SK-N-SH treated with all-trans-retinoic acid at 6 μM for 48 hours (cell line): Measurements from ENCODE around the gene PTPRB.
"Not testable (repeated sequence)": the region's sequence is repeated elsewhere in the genome, so short reads cannot be mapped to it uniquely, and the experiment has no call there.

Experiments used
- ARNTL ChIP-seq: fragments of 450-650 bp; formaldehyde crosslinking; IDR thresholded peaks from 2 replicates; pipeline ENCODE4 v1.5.0; 2020; ENCODE audit warnings: low read depth, mild to moderate bottlenecking, moderate library complexity, borderline replicate concordance
- CREB5 ChIP-seq: fragments of 250-450 bp; sonication (Bioruptor Pico); IDR thresholded peaks from 2 replicates; pipeline ENCODE4 v1.5.1; 2020; ENCODE audit warnings: low read depth, mild to moderate bottlenecking, moderate library complexity
- CSDC2 ChIP-seq: fragments of 250-450 bp; sonication (Bioruptor Pico); IDR thresholded peaks from 2 replicates; pipeline ENCODE4 v1.5.0; 2020; ENCODE audit warnings: mild to moderate bottlenecking, moderate library complexity
- PATZ1 ChIP-seq: fragments of 250-450 bp; sonication (Bioruptor Pico); IDR thresholded peaks from 2 replicates; pipeline ENCODE4 v1.8.0; 2020; ENCODE audit warnings: mild to moderate bottlenecking, moderate library complexity, borderline replicate concordance
- ZFP3 ChIP-seq: fragments of 250-450 bp; sonication (Bioruptor Pico); IDR thresholded peaks from 2 replicates; pipeline ENCODE4 v1.5.0; 2020; ENCODE audit warnings: mild to moderate bottlenecking, moderate library complexity

- TF ChIP-seq PATZ1, CSDC2, ARNTL, ZFP3, CREB5 (CRISPR knock-in tag): not testable (repeated sequence)
Measured at GRCh38 chr12:70490928-70491327, 146.3 kb downstream of the PTPRB start.
